Measurements from ENCODE around the gene ATP8B2.

The ATP8B2 gene

GRCh38 chr1:154398678-154399077 lies 73.4 kb downstream of the ATP8B2 start:
- no peak for DNase-seq (ENCODE audit: low spot score)

GRCh38 chr1:154400381-154400801 lies 75.1 kb downstream of the ATP8B2 start:
- no peak for DNase-seq (ENCODE audit: low spot score)

All from activated CD4-positive, alpha-beta T cell treated with anti-CD3 and anti-CD28 coated beads, Interleukin-2, Interleukin-4, amounts not matched to agents 100 ng/mL and 50 ng/mL, durations not matched to agents 16 hours and 8 hours (primary cell).